Measurements from ENCODE around the gene OR51B2.
"Not testable (repeated sequence)": the region's sequence is repeated elsewhere in the genome, so short reads cannot be mapped to it uniquely, and the experiment has no call there.

OR51B2 gene, protein sequence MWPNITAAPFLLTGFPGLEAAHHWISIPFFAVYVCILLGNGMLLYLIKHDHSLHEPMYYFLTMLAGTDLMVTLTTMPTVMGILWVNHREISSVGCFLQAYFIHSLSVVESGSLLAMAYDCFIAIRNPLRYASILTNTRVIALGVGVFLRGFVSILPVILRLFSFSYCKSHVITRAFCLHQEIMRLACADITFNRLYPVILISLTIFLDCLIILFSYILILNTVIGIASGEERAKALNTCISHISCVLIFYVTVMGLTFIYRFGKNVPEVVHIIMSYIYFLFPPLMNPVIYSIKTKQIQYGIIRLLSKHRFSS

DNA sequence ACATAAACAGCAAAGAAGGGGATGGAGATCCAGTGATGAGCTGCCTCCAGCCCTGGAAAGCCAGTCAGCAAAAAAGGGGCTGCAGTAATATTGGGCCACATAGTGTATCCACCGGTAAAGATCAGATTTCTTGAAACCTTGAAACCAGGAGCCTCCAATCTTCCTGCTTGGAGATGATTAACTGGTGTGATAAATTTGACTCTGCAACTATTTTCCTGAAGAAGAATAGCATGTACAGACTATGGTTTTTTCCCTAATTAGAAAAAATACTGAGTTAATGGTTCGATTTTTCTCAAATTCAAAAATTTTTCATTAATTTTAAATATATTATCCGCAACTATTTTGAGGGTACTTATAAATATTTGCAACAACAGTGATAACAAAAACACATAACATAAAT lies at the start of gene OR51B2:
TSS of gene OR51B2 (minus strand) at position 101 of the 400 bp plus-strand sequence. CDS start at position 101, 0 bp downstream.
- in situ Hi-C loops (cut with MboI; ENCODE audit: low pct_unique_long_range_greater_than_20kb, low sequenced_read_pairs) = no loop called here
- no peak for DNase-seq

DNA sequence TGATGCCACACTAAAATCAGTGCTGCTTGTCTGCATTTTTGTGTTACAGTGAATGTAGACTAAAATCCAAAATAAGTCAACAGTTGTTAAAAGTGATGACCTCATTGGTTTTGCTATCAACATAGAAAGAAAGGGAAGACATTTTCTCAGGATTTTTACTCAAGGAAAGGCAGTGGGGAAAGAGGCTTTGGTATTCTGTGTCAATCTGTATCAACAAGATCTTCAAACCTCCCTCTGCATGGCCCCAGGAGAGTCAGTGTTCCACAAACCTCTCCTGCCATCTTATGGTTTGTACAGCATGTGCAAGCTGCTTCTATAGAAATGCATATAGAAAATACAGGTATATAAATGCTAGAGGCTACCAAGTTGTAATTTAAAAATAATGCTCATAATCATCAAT lies 45.7 kb upstream of the OR51B2 start:
- no peak for DNase-seq
- in situ Hi-C loops (cut with MboI; ENCODE audit: low pct_unique_long_range_greater_than_20kb, low sequenced_read_pairs) = no loop called here

DNA sequence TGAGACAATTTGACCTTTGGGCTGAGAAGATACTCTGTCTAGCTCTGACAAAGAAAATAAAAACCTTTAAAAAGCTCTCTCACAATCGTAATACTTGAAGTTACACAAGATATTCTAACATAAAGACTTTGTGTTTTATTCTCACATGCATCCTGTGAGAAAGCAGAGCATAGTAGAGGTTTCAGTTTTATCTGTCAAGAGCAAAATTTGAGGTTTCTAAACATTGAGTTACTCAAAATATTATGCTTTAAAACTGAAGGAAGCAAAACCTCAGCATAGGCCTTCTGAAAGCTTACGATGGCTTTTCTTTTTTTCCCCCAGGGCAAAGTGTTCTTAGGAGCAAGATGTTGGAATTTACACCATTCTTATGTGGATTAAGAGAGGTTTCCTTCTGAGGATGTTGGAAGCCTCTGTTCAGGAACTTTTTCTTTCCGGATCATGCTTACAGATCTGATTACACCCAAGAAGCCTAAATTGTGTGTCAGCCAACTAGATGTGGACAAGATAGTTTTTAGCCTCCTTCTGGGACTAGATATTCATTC lies 44.5 kb upstream of the OR51B2 start:
- DNase-seq = no peak
- in situ Hi-C loops (cut with MboI; ENCODE audit: low pct_unique_long_range_greater_than_20kb, low sequenced_read_pairs) = no loop called here

DNA sequence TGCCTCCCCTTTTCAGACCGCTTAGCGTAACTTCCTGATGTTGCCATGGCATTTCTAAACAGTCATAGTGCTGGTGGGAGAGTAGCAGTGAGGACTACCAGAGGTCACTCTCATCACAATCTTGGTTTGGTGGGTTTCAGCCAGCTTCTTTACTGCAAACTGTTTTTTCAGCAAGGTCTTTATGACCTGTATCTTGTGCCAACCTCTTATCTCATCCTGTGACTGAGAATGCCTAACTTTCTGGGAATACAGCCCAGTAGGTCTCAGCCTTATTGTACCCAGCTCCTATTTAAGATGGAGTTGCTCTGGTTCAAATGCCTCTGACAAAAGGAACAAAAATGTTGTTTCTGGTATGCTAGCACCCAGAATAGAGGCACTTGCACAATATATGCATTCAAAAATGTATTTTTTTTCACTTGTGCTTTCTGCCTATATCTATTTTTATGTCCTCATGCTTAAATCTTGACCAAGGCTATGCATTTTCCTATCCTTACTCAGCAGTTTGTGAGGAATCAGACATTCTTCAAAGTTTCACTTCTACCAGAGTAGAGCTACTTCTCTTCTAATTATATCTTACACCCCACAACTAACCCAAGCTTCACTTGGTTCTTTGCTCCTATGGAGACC lies 43.5 kb upstream of the OR51B2 start:
- in situ Hi-C loops (cut with MboI; ENCODE audit: low pct_unique_long_range_greater_than_20kb, low sequenced_read_pairs) = no loop called here

DNA sequence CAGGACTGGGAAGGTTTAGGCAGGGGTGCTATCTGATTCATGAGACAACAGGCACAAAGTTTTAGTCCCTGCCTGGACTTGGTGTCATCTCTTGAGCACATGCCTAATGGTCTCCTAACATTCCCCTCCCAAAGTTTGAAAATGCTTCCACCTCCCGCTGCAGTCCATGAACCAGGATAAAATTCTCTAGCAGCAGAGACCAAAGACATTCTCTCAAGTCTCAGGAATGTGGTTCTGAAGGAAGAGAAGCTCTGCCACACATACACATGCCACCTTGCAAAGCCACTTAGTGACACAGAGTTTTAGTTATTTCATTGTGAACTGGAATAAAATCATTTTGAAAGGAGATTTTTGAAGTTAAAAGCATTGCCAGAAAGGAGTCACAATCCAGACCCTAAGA lies 42.8 kb upstream of the OR51B2 start:
- DNase-seq = no peak
- in situ Hi-C loops (cut with MboI; ENCODE audit: low pct_unique_long_range_greater_than_20kb, low sequenced_read_pairs) = no loop called here

More for the DNA sequence above, 43.5 kb upstream of the OR51B2 start:
- DNase-seq = no peak

DNA sequence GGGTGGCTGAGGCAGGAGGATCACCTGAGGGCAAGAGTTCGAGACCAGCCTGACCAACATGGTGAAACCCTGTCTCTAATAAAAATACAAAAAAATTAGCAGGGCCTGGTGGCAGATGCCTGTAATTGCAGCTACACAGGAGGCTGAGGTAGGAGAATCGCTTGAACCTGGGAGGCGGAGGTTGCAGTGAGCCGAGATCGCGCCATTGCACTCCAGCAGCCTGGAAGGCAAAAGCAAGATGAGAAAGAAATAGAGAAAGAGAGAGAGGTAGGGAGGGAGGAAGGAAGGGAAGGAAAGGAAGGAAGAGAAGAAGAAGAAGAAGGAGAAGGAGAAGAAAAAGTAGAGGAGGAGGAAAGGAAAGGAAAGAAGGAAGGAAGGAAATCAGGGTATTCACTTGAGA lies 42.3 kb upstream of the OR51B2 start:
- DNase-seq; in situ Hi-C loops (cut with MboI; ENCODE audit: low pct_unique_long_range_greater_than_20kb, low sequenced_read_pairs): not testable (repeated sequence)

DNA sequence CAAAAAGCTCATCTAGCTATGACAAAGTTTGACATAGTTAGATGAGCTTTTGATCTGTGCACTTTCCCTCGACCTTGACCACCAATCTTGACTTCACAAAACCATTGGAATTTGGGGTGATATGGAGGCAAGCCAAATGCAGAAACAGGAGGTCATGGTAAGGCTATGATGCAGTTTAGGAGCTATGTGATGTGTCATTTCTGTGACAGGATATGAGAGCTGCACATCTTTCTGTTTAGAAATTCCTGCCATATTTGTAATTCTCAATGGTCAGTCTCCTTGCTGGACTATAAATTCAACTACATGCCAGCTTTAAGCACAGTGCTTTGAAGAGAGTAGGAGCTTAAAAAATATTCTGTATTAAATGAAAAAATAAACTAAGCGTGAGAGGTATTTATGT lies 40.1 kb upstream of the OR51B2 start:
- no peak for DNase-seq
- in situ Hi-C loops (cut with MboI; ENCODE audit: low pct_unique_long_range_greater_than_20kb, low sequenced_read_pairs) = no loop called here

DNA sequence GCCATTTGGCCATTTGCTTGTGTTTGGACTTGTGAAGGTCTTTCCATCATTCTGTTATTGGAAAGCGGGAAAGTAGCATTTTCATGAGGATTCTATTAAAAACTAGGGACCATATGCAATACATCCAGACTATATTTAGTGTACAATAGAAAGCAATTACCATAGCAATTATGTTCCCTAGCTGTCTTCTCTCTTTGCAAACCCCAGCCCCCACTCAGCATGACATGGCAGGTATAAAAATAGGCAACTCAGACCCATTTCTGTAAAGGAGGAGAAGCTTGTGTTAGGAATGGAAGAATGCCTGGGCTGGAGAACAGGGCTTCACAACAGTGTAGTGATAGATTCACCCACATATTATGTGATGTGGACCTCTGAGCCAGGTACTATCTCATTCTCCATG lies 39.6 kb upstream of the OR51B2 start:
- in situ Hi-C loops (cut with MboI; ENCODE audit: low pct_unique_long_range_greater_than_20kb, low sequenced_read_pairs) = no loop called here
- DNase-seq = no peak

DNA sequence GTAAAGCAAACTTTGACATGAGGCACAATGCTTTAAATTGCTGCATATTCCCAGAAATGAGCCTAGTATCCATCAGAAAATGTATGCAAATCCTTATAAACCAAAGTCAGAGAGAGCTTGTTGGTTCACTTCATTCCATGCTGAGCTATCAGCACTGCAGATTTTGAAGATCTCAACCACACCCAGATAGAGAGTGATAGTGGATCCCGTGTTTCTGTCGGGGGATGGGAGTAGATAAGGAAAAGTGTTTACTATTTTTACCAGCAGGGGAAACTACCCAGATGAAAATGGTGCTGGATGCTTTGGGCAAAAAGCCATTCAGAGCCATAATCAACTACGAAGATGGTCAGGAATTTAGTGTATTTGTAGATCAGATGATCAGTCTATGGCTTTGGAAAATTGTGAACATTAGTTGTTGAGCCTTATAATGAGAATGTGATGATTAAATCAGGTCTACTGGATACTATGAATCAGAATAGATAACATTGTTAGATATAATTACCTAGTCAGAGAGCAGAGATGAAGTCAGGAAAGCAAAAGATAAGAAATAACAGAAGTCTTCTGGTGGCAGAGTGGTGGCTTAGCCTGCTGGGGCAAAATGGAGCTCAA lies 38.0 kb upstream of the OR51B2 start:
- no peak for DNase-seq
- in situ Hi-C loops (cut with MboI; ENCODE audit: low pct_unique_long_range_greater_than_20kb, low sequenced_read_pairs) = no loop called here

DNA sequence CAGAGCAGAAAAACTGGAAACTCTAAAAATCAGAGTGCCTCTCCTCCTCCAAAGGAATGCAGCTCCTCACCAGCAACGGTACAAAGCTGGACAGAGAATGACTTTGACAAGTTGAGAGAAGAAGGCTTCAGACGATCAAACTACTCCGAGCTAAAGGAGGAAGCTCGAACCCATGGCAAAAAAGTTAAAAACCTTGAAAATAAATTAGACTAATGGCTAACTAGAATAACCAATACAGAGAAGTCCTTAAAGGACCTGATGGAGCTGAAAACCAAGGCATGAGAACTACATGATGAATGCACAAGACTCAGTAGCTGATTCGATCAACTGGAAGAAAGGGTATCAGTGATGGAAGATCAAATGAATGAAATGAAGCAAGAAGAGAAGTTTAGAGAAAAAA lies 31.9 kb upstream of the OR51B2 start:
- DNase-seq; in situ Hi-C loops (cut with MboI; ENCODE audit: low pct_unique_long_range_greater_than_20kb, low sequenced_read_pairs): not testable (repeated sequence)

DNA sequence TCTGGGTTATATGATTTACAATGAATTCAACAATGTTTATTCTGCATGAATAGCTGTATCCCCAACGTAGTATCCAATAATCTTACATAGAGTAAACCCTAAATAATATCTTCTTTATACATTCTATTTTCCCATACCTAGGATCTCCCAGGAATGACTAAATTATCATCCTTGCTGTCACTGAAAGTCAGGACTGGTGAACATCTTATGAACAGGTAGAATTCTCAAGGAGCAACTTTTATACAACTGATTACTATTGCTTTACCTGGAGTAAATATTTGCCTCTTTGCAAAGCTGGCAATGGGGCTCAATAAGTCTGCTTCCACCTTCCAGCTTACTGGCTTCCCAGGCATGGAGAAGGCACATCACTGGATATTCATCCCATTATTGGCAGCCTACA lies 27.1 kb upstream of the OR51B2 start, which contains the start of gene OR51B6:
TSS of gene OR51B6 (plus strand) at position 301 of the 400 bp plus-strand sequence. CDS start at position 301, 0 bp downstream.
- in situ Hi-C loops (cut with MboI; ENCODE audit: low pct_unique_long_range_greater_than_20kb, low sequenced_read_pairs) = no loop called here

DNA sequence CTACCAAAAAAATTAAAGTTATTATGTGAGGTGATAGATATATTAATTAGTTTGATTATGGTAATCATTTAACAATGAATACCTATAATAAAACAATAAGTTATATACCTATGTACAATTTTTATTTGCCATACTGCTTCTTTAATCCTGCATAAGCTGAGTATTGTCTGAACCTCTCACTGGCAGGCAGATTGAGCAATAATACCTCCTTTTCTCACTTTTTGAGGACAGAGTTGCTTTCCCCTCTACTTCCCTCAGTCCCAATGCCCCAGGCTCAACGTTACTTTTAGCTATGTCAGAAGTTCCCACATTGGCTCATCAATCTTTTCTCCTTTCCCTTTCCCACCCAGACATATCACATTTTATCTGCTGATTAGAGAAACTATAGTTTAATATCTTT lies 25.5 kb upstream of the OR51B2 start:
- no peak for DNase-seq
- in situ Hi-C loops (cut with MboI; ENCODE audit: low pct_unique_long_range_greater_than_20kb, low sequenced_read_pairs) = no loop called here

More for the DNA sequence above, 27.1 kb upstream of the OR51B2 start, which contains the start of gene OR51B6:
- DNase-seq = no peak

DNA sequence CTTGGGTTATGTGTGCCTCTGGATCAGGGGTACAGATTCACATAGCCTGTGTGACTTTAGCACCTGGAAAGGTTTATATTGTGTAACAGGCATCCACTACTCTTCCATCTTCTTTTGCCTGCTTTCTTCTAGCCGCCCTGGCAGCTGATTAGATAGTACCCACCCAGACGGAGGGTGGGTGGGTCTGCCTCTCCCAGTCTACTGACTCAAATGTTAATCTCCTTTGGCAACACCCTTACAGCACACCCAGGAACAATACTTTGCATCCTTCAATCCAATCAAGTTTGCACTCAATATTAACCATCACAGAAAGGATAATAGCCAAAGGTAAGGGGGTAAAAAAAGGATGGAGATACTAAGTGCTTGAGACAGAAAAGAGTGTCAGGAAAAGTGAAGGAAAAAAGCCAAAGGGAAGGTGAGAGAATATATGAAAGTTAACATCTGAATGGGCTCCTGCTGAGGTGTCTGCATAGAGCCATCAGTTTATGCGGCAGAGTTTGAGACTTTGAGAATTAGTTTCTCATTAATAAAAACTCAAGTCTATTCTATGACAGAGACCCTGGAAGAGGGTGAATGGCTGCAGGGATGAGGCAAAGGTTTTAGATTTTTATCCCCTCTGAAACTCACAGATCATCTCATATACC lies 24.6 kb upstream of the OR51B2 start:
- in situ Hi-C loops (cut with MboI; ENCODE audit: low pct_unique_long_range_greater_than_20kb, low sequenced_read_pairs) = no loop called here
- no peak for DNase-seq

DNA sequence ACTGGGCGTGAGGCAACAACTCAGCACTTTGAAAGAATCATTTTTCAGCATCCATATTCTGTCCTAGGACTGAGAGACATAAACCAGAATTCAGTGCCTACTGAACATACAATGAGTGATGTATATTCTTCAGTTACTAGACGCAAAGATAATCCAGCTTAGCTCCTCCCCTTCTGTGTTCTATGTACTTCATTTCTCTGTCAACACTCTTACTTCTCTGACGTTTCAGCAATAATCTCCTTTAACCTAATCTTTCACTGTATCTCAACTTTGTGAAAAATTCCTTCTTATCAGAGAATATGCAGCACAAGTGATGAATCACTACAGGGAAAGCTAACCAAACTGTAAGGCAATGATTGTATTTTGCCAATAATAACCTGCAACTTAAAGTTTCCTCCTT lies 21.7 kb upstream of the OR51B2 start:
- DNase-seq = no peak
- in situ Hi-C loops (cut with MboI; ENCODE audit: low pct_unique_long_range_greater_than_20kb, low sequenced_read_pairs) = no loop called here

DNA sequence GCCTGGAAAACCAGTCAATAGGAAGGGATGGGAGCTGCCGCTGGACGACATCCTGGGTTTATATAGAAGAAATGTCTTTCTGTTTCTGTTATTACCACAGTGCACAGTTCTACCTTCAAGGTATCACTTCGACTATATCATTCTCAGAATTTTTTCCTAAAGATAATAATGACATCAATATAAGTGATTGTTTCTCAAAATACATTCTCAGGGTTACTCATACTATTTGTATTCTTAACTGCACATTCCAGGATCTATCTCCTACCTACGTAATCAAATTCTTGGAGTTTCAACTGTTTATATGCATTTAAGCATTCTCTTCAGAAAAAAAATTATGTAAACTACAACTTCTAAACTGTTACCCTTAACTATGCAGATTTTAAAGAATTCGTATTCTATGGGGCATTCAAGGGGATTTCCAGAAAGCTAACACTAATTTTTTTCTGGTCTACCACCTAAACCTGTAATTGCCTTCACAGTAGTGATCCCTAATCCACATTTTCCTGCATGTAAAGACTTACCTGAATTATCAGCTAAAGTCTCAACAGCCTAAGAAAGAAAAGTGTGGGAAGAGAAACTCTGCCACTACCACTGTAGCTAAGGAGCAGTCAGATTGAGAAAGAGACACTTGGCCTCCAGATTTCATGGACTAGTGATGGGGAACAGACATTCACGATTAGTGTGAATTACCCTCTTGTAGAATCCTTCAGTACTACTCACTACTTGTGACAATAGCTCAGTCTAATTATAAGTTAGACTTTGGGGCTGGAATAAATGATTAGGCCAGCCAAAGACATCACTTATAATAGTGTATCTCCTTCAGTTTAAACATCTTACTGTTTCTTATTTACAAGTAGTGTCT lies 19.6 kb upstream of the OR51B2 start, which contains the start of gene OR51B5:
TSS of gene OR51B5 (minus strand) at position 51 of the 862 bp plus-strand sequence. CDS start at position 51, 0 bp downstream.
- in situ Hi-C loops (cut with MboI; ENCODE audit: low pct_unique_long_range_greater_than_20kb, low sequenced_read_pairs) = no loop called here

DNA sequence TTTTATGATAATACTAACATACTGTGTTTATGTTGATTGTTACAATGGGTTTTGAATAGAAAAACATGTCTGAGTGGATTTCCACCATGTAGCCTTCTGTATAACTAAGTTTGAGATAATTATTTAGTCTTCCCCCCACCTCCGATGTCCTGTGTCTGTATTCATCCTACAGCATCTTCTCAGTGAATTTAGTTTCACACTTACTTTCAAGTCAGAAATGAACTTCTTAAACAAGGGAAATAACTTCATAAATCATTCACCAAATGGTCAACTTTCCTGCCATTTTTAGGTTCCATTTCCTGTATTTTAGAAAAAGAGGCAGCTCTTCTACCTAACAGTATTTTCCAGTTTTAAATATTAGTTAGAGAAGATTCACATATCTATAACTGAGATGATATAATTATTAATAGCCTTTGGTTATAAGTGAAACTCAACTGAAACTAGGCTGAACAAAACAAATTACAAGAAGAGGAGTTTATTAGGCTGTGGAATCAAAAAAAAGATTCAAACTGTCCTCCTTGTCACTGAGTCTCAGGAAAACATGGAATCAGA lies 15.8 kb upstream of the OR51B2 start:
- no peak for DNase-seq
- in situ Hi-C loops (cut with MboI; ENCODE audit: low pct_unique_long_range_greater_than_20kb, low sequenced_read_pairs) = no loop called here

More for the DNA sequence above, 19.6 kb upstream of the OR51B2 start, which contains the start of gene OR51B5:
- DNase-seq = no peak

DNA sequence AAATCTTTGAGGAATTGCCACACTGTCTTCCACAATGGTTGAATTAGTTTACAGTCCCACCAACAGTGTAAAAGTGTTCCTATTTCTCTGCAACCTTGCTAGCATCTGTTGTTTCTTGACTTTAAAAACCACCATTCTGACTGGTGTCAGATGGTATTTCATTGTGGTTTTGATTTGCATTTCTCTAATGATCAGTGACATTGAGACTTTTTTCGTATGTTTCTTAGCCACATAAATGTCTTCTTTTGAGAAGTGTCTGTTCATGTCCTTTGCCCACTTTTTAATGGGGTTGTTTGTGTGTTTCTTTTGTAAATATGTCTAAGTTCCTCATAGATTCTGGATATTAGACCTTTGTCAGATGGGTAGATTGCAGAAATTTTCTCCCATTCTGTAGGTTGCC lies 13.2 kb upstream of the OR51B2 start:
- in situ Hi-C loops (cut with MboI; ENCODE audit: low pct_unique_long_range_greater_than_20kb, low sequenced_read_pairs); DNase-seq: not testable (repeated sequence)

DNA sequence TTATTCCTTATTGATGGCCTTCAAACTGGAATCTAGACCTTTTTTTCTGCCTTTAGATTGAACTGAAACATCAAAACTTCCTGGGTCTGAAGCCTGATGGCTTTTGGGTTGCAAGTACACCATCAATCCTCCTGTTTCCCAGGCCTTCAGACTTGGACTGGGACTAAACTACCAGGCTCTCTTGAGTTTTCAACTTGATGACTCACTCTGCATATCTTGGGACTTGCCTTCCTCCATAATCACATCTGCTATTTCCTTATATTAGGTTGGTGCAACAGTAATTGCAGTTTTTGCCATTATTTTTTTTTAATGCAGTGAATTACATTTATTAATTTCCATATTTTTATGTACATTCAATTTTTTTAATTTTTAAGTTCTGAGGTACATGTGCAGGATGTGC lies 12.2 kb upstream of the OR51B2 start:
- no peak for DNase-seq
- in situ Hi-C loops (cut with MboI; ENCODE audit: low pct_unique_long_range_greater_than_20kb, low sequenced_read_pairs) = no loop called here
